Caco-2 (cell line): ENCODE data around the gene VAMP8. TPM values are rescaled to one million over a fixed set of nuclear protein-coding genes. Genes with fewer than 3 reads are reported as not detected.
A peak's percentile ranks its signal among the peaks of the same experiment; 100 is the strongest.

Source experiments
- BruUV-seq: library from RNA; stranded (reverse); fragments of 400-500 nt; replicated peaks from 2 replicates; lab custom pipeline; 2021; lab: Mats Ljungman, UMichigan
- CTCF ChIA-PET: fragments of 300-600 bp; sonication (Branson Sonifier 250); formaldehyde crosslinking; loops from one replicate; lab custom pipeline; 2022; ENCODE audit warnings: antibody characterized with exemption; lab: Charles Lee
- POLR2A ChIA-PET: fragments of 300-600 bp; sonication (Branson Sonifier 250); formaldehyde crosslinking; loops from one replicate; lab custom pipeline; 2022; ENCODE audit warnings: antibody characterized with exemption; lab: Charles Lee
- DNase-seq, 2 experiments: peaks; one replicate each; pipeline versions ENCODE4 v3.0.0 to v3.0.0-alpha.2; 2020 to 2022
- H3K27me3 ChIP-seq: replicated peaks from 2 replicates; pipeline ENCODE4 v1.6.0; 2011; ENCODE audit warnings: low read length; ENCODE audit not compliant: control insufficient read depth, insufficient read depth
- H3K36me3 ChIP-seq: 2 replicates; pipeline ENCODE4 v1.5.1; 2011; ENCODE audit warnings: low read length; ENCODE audit not compliant: control insufficient read depth, insufficient read depth
- H3K4me1 ChIP-seq: fragments of 250-450 bp; sonication (Bioruptor Pico); 2 replicates; pipeline ENCODE4 v1.5.1; 2020; ENCODE audit warnings: mild to moderate bottlenecking
- H3K4me3 ChIP-seq: 2 replicates; pipeline ENCODE4 v1.5.1; 2011; ENCODE audit warnings: low read depth, mild to moderate bottlenecking, control low read depth, low read length
- H3K9me3 ChIP-seq: fragments of 250-450 bp; sonication (Bioruptor Pico); 2 replicates; pipeline ENCODE4 v1.5.1; 2020; ENCODE audit warnings: mild to moderate bottlenecking, moderate library complexity
- H3K27ac Mint-ChIP-seq: one replicate; pipeline ENCODE4 v1.8.0; 2022; ENCODE audit warnings: mixed read lengths; ENCODE audit not compliant: unreplicated experiment
- H3K27me3 Mint-ChIP-seq: one replicate; pipeline ENCODE4 v1.8.0; 2022; ENCODE audit warnings: mixed read lengths; ENCODE audit not compliant: insufficient read depth, unreplicated experiment
- H3K36me3 Mint-ChIP-seq: one replicate; pipeline ENCODE4 v1.8.0; 2022; ENCODE audit warnings: mild to moderate bottlenecking, mixed read lengths; ENCODE audit not compliant: insufficient read depth, unreplicated experiment
- H3K4me1 Mint-ChIP-seq: one replicate; pipeline ENCODE4 v1.8.0; 2022; ENCODE audit warnings: low read depth, mixed read lengths; ENCODE audit not compliant: unreplicated experiment
- H3K4me3 Mint-ChIP-seq: one replicate; pipeline ENCODE4 v1.8.0; 2022; ENCODE audit warnings: mild to moderate bottlenecking, moderate library complexity, mixed read lengths; ENCODE audit not compliant: unreplicated experiment
- H3K9me3 Mint-ChIP-seq: one replicate; pipeline ENCODE4 v1.8.0; 2022; ENCODE audit warnings: mixed read lengths; ENCODE audit not compliant: unreplicated experiment
- CTCF ChIP-seq, 2 experiments: fragments of 200-600 bp in 1 of 2; IDR thresholded peaks; 1 replicate in 1 of 2; 2 replicates in 1 of 2; pipeline versions ENCODE4 v1.5.1 to v1.8.0; 2011 to 2022; ENCODE audit warnings: antibody characterized with exemption in 1 of 2, control low read depth in 1 of 2, inconsistent platforms in 1 of 2, low read depth in 1 of 2, low read length in 1 of 2, mild to moderate bottlenecking in 1 of 2, moderate library complexity in 1 of 2; ENCODE audit not compliant: insufficient read depth in 1 of 2, severe bottlenecking in 1 of 2, unreplicated experiment in 1 of 2
- intact Hi-C: fragments of 100-400 bp; cut with micrococcal nuclease; formaldehyde crosslinking; loops from one replicate; pipeline ENCODE4 v1.10.0; 2022; ENCODE audit not compliant: unreplicated experiment
- total RNA-seq: library from RNA; stranded (reverse); gene quantifications from 2 replicates; pipeline ENCODE4 v1.2.3, GENCODE V29; 2022

Gene VAMP8
- total RNA-seq, 1 experiment from 2014 or later: 85.5 TPM

GRCh38 chr2:85596026-85596333 is 18.6 kb downstream of the VAMP8 start:
- no TSS peak for BruUV-seq
- no peaks in the 10 kb centered on the region for H3K9me3 Mint-ChIP-seq
- H3K4me1 Mint-ChIP-seq: peaks cover 15% of the 10 kb centered on the region
- peak overlapping the region; percentile 97 for H3K4me3 Mint-ChIP-seq
- intact Hi-C loops: no loop called here
- peak overlapping the region; percentile 92 for H3K4me3 ChIP-seq
- H3K27ac Mint-ChIP-seq: peak overlapping the region; percentile 83
- no peaks in the 10 kb centered on the region for H3K9me3 ChIP-seq
- peaks cover 14% of the 10 kb centered on the region for H3K4me1 ChIP-seq
- H3K27me3 ChIP-seq: no peaks in the 10 kb centered on the region
- no peak for TF ChIP-seq CTCF (IDR thresholded peaks at IDR 0.05; ENCODE audit: insufficient read depth in 1 of 2, low read depth in 1 of 2, low read length in 1 of 2, severe bottlenecking in 1 of 2, unreplicated experiment in 1 of 2)
- peaks cover 33% of the 10 kb centered on the region for H3K36me3 Mint-ChIP-seq
- CTCF ChIA-PET: interaction anchor here (0.9 to 1.7 kb wide), 6 partner anchors 9 to 175 kb away, joined by 3 to 9 read pairs (median 5); partner anchors contain the start of gene GGCX
- POLR2A ChIA-PET: interaction anchor here (0.5 to 1.8 kb wide), 9 partner anchors 9 to 107 kb away, joined by 3 to 22 read pairs (median 12); partner anchors contain the start of genes C2orf68, GGCX, MAT2A and VAMP8
- no peaks in the 10 kb centered on the region for H3K27me3 Mint-ChIP-seq
- no peak for DNase-seq
- peaks cover 11% of the 10 kb centered on the region for H3K36me3 ChIP-seq

DNA sequence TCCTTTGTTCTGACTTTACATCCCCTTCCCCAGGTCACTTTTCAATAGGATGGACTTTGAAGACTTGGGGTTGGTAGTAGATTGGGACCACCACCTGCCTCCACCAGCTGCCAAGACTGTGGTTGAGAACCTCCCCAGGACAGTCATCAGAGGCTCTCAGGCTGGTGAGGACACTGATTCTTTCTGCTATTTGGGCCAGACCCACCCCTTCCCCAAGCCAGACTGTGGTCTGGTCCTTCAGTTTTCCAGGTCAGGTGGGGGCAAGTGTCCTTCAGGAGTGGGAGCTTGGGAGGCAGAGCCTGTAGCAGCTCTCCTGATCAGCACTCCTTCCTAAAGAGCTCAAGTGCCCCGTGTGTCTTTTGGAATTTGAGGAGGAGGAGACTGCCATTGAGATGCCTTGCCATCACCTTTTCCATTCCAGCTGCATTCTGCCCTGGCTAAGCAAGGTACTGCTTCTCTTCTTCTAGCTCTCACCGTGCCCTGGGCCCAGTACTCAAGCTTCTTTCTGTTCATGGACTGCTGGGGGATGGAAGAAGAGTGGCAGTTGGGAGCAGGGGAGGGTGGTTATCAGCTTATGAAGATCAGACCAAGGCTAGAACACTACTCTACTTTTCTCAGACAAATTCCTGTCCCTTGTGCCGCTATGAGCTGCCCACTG is 19.2 kb downstream of the VAMP8 start:
- Mint-ChIP-seq H3K36me3 (peaks cover 33% of the 10 kb centered on the region), H3K27ac (no peak overlapping the region), H3K27me3 (no peaks in the 10 kb centered on the region), H3K9me3 (no peaks in the 10 kb centered on the region), H3K4me1 (peaks cover 16% of the 10 kb centered on the region), H3K4me3 (peak overlapping the region; percentile 97)
- H3K4me3 ChIP-seq: peak overlapping the region; percentile 92
- no peaks in the 10 kb centered on the region for H3K27me3 ChIP-seq
- ChIA-PET CTCF (interaction anchor here (0.6 to 1.4 kb wide), 2 partner anchors 9 to 58 kb away, joined by 6 to 9 read pairs; partner anchors contain the start of gene MAT2A), POLR2A (interaction anchor here (1.1 to 1.8 kb wide), 3 partner anchors 9 to 36 kb away, joined by 8 to 22 read pairs (median 13); partner anchors contain the start of genes GGCX and VAMP8)
- H3K9me3 ChIP-seq: no peaks in the 10 kb centered on the region
- H3K4me1 ChIP-seq: peaks cover 14% of the 10 kb centered on the region; the same call in 1 of the 2 replicates
- no TSS peak for BruUV-seq
- intact Hi-C loops: no loop called here
- no peak for DNase-seq
- peaks cover 11% of the 10 kb centered on the region for H3K36me3 ChIP-seq
- no peak for TF ChIP-seq CTCF (IDR thresholded peaks at IDR 0.05; ENCODE audit: insufficient read depth in 1 of 2, low read depth in 1 of 2, low read length in 1 of 2, severe bottlenecking in 1 of 2, unreplicated experiment in 1 of 2)

DNA sequence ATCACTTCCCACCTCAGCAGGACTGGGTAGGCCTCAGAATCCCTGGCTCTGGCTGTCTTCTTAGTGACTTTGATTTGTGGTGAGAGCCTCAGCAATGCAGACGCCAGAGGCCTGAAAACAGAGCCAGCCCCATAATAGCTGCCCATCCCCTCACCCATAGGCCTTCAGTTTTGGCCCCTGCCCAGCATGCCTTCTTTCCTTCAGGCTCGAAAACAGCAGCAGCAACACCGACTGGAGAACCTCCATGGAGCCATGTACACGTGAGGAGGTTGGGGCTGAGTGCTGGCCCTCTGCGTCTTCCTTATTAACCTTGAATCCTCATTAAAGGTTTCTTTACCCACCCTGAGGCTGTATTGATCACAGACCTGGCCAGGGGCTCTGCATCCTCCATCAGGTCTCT is 19.9 kb downstream of the VAMP8 start:
- Mint-ChIP-seq H3K4me1 (peaks cover 18% of the 10 kb centered on the region), H3K4me3 (peak overlapping the region; percentile 97), H3K27me3 (no peaks in the 10 kb centered on the region), H3K9me3 (no peaks in the 10 kb centered on the region), H3K36me3 (peaks cover 33% of the 10 kb centered on the region), H3K27ac (no peak overlapping the region)
- H3K36me3 ChIP-seq: peaks cover 11% of the 10 kb centered on the region
- ChIA-PET POLR2A (interaction anchor here (0.6 to 1.1 kb wide), 2 partner anchors 13 to 36 kb away, joined by 4 to 8 read pairs; partner anchors contain the start of gene GGCX), CTCF (interaction anchor here (0.6 to 0.7 kb wide), 2 partner anchors 12 to 58 kb away, joined by 6 to 9 read pairs; partner anchors contain the start of gene MAT2A)
- BruUV-seq: no TSS peak
- no peak overlapping the region; the same call in 1 of the 2 replicates for H3K4me3 ChIP-seq
- DNase-seq: no peak
- TF ChIP-seq CTCF (IDR thresholded peaks at IDR 0.05; ENCODE audit: insufficient read depth in 1 of 2, low read depth in 1 of 2, low read length in 1 of 2, severe bottlenecking in 1 of 2, unreplicated experiment in 1 of 2): no peak
- intact Hi-C loops: no loop called here
- H3K9me3 ChIP-seq: no peaks in the 10 kb centered on the region
- no peaks in the 10 kb centered on the region for H3K27me3 ChIP-seq
- H3K4me1 ChIP-seq: peaks cover 14% of the 10 kb centered on the region; the same call in 1 of the 2 replicates
